GM18498 (cell line): ENCODE measurements around the gene ADAMTSL4.

Experiments
- ATAC-seq: cut with Tn5 transposase; IDR thresholded peaks from one replicate; pipeline ENCODE4 v1.9.1; 2021; ENCODE audit warnings: mild to moderate bottlenecking, moderate library complexity; ENCODE audit not compliant: unreplicated experiment

ADAMTSL4 gene

GRCh38 chr1:150553392-150554085 is 4.3 kb downstream of the ADAMTSL4 start:
- ATAC-seq: no peak

GRCh38 chr1:150554086-150554452 is 4.9 kb downstream of the ADAMTSL4 start:
- ATAC-seq: no peak

- ATAC-seq: no peak
These were observed 6.2 kb downstream of the ADAMTSL4 start for GRCh38 chr1:150555198-150555970.

GRCh38 chr1:150555971-150556865 is 7.0 kb downstream of the ADAMTSL4 start:
- ATAC-seq: no peak

- no peak for ATAC-seq
These were observed 7.9 kb downstream of the ADAMTSL4 start for GRCh38 chr1:150557065-150557600.

- no peak for ATAC-seq
These were observed 8.6 kb downstream of the ADAMTSL4 start for GRCh38 chr1:150557813-150558212.

GRCh38 chr1:150558303-150558704 is 9.1 kb downstream of the ADAMTSL4 start:
- ATAC-seq: no peak

- no peak for ATAC-seq
These were observed 9.8 kb downstream of the ADAMTSL4 start for GRCh38 chr1:150558761-150559655.

GRCh38 chr1:150559656-150560010 is 10.4 kb downstream of the ADAMTSL4 start:
- ATAC-seq: no peak

- no peak for ATAC-seq
These were observed 10.8 kb downstream of the ADAMTSL4 start for GRCh38 chr1:150560011-150560438.

- peak; percentile 31 for ATAC-seq
These were observed 11.5 kb downstream of the ADAMTSL4 start for GRCh38 chr1:150560576-150561253.

GRCh38 chr1:150561254-150561973 is 12.2 kb downstream of the ADAMTSL4 start:
- peak; percentile 27 for ATAC-seq

GRCh38 chr1:150561974-150562445 is 12.8 kb downstream of the ADAMTSL4 start:
- peak; percentile 49 for ATAC-seq

GRCh38 chr1:150562446-150563339 is 13.5 kb downstream of the ADAMTSL4 start:
- ATAC-seq: peak; percentile 37

- ATAC-seq: peak; percentile 23
These were observed 14.3 kb downstream of the ADAMTSL4 start for GRCh38 chr1:150563340-150564038.

GRCh38 chr1:150564051-150564991 is 15.1 kb downstream of the ADAMTSL4 start:
- ATAC-seq: no peak
